AG20443 (cell line): ENCODE results near the gene ARL8A.
"Not testable (repeated sequence)": the region's sequence is repeated elsewhere in the genome, so short reads cannot be mapped to it uniquely, and the experiment has no call there.

Experiments used
- DNase-seq: peaks from one replicate; pipeline ENCODE4 v3.0.0; 2012; ENCODE audit warnings: low spot score, mixed read lengths

ARL8A gene

GRCh38 chr1:202112859-202113689, 31.5 kb downstream of the ARL8A start:
- peak; percentile 73 for DNase-seq

- DNase-seq: not testable (repeated sequence)
Observed at GRCh38 chr1:202111589-202111988, 32.9 kb downstream of the ARL8A start.

- DNase-seq: no peak
Observed at GRCh38 chr1:202110977-202111376, 33.6 kb downstream of the ARL8A start.

- no peak for DNase-seq
Observed at GRCh38 chr1:202107801-202108731, 36.5 kb downstream of the ARL8A start.

GRCh38 chr1:202107321-202107761, 37.2 kb downstream of the ARL8A start:
- DNase-seq: no peak

- no peak for DNase-seq
Observed at GRCh38 chr1:202106340-202107254, 37.9 kb downstream of the ARL8A start.

GRCh38 chr1:202105571-202106339, 38.8 kb downstream of the ARL8A start:
- DNase-seq: peak; percentile 77

GRCh38 chr1:202104073-202104472, 40.5 kb downstream of the ARL8A start:
- DNase-seq: no peak

- no peak for DNase-seq
Observed at GRCh38 chr1:202101184-202101583, 43.4 kb downstream of the ARL8A start.

- DNase-seq: no peak
Observed at GRCh38 chr1:202093858-202094257, 50.7 kb downstream of the ARL8A start.

GRCh38 chr1:202090994-202091393, 53.5 kb downstream of the ARL8A start:
- no peak for DNase-seq

- DNase-seq: no peak
Observed at GRCh38 chr1:202088206-202088605, 56.3 kb downstream of the ARL8A start.

- no peak for DNase-seq
Observed at GRCh38 chr1:202086579-202087350, 57.8 kb downstream of the ARL8A start.

- DNase-seq: no peak
Observed at GRCh38 chr1:202085682-202086373, 58.7 kb downstream of the ARL8A start.

- DNase-seq: peak; percentile 7
Observed at GRCh38 chr1:202084791-202085681, 59.5 kb downstream of the ARL8A start.
